GM18502 (cell line): ENCODE results near the gene DSG2.

ENCODE experiments used
- ATAC-seq: cut with Tn5 transposase; IDR thresholded peaks from one replicate; pipeline ENCODE4 v1.9.1; 2021; ENCODE audit warnings: mild to moderate bottlenecking; ENCODE audit not compliant: unreplicated experiment, poor library complexity

Gene DSG2

GRCh38 chr18:31551883-31552282 is 53.9 kb downstream of the DSG2 start:
- ATAC-seq, result no peak

- ATAC-seq, result no peak
These were observed 55.8 kb downstream of the DSG2 start for GRCh38 chr18:31553800-31554199.

GRCh38 chr18:31554776-31555175 is 56.8 kb downstream of the DSG2 start:
- no peak for ATAC-seq

- peak; percentile 73 for ATAC-seq
These were observed 58.2 kb downstream of the DSG2 start for GRCh38 chr18:31555971-31556747.

- no peak for ATAC-seq
These were observed 59.5 kb downstream of the DSG2 start for GRCh38 chr18:31557446-31557845.

- no peak for ATAC-seq
These were observed 60.6 kb downstream of the DSG2 start for GRCh38 chr18:31558567-31558966.

GRCh38 chr18:31562726-31563125 is 64.7 kb downstream of the DSG2 start:
- ATAC-seq, result no peak

- ATAC-seq, result no peak
These were observed 65.8 kb downstream of the DSG2 start for GRCh38 chr18:31563778-31564177.

GRCh38 chr18:31565345-31565744 is 67.4 kb downstream of the DSG2 start:
- no peak for ATAC-seq

- no peak for ATAC-seq
These were observed 68.0 kb downstream of the DSG2 start for GRCh38 chr18:31565782-31566512.

GRCh38 chr18:31566576-31567306 is 68.8 kb downstream of the DSG2 start:
- ATAC-seq, result no peak

GRCh38 chr18:31572368-31572767 is 74.4 kb downstream of the DSG2 start:
- ATAC-seq, result no peak

GRCh38 chr18:31573051-31573450 is 75.1 kb downstream of the DSG2 start:
- no peak for ATAC-seq

- no peak for ATAC-seq
These were observed 76.4 kb downstream of the DSG2 start for GRCh38 chr18:31574359-31574758.

GRCh38 chr18:31575515-31576257 is 77.7 kb downstream of the DSG2 start:
- no peak for ATAC-seq

- no peak for ATAC-seq
These were observed 78.7 kb downstream of the DSG2 start for GRCh38 chr18:31576670-31577069.

GRCh38 chr18:31577195-31577594 is 79.2 kb downstream of the DSG2 start:
- ATAC-seq, result no peak

GRCh38 chr18:31578126-31578525 is 80.1 kb downstream of the DSG2 start:
- no peak for ATAC-seq

- ATAC-seq, result no peak
These were observed 81.4 kb downstream of the DSG2 start for GRCh38 chr18:31579375-31579774.

GRCh38 chr18:31581498-31582197 is 83.7 kb downstream of the DSG2 start:
- no peak for ATAC-seq
